Transverse colon (tissue), 4 donors: ENCODE results near the gene MBOAT2.

Experiments
- CTCF ChIP-seq, 5 experiments: fragments of 200-600 bp in 3 of 5; fragments of 450-650 bp in 2 of 5; sonication (generic) in 3 of 5; IDR thresholded peaks; 1 replicate in 2 of 5; 2 replicates in 3 of 5; pipeline ENCODE4 v1.5.1; 2016 to 2017; ENCODE audit warnings: antibody characterized with exemption in 5 of 5, inconsistent platforms in 3 of 5, mild to moderate bottlenecking in 2 of 5, moderate library complexity in 1 of 5
- EP300 ChIP-seq: sonication (generic); formaldehyde crosslinking; IDR thresholded peaks from one replicate; pipeline ENCODE4 v1.6.1; 2017; ENCODE audit warnings: antibody characterized with exemption, low read depth
- POLR2AphosphoS5 ChIP-seq, 3 donors: sonication (generic); formaldehyde crosslinking; IDR thresholded peaks; one replicate each; pipeline ENCODE4 v1.6.1; 2016; ENCODE audit warnings: antibody characterized with exemption in 3 of 3

GRCh38 chr2:8822218-8822617 lies 181.3 kb downstream of the MBOAT2 start:
- no peak for TF ChIP-seq CTCF (IDR thresholded peaks at IDR 0.05)
- no peak for TF ChIP-seq POLR2AphosphoS5 (IDR thresholded peaks at IDR 0.05)
- no peak for TF ChIP-seq EP300
